LoVo (cell line): ENCODE data around the gene MPC2.
"Not testable (repeated sequence)": the region's sequence is repeated elsewhere in the genome, so short reads cannot be mapped to it uniquely, and the experiment has no call there.

Source experiments
- DNase-seq: peaks from one replicate; pipeline ENCODE4 v3.0.0-alpha.2; 2016; ENCODE audit warnings: low spot score

Gene MPC2

DNA sequence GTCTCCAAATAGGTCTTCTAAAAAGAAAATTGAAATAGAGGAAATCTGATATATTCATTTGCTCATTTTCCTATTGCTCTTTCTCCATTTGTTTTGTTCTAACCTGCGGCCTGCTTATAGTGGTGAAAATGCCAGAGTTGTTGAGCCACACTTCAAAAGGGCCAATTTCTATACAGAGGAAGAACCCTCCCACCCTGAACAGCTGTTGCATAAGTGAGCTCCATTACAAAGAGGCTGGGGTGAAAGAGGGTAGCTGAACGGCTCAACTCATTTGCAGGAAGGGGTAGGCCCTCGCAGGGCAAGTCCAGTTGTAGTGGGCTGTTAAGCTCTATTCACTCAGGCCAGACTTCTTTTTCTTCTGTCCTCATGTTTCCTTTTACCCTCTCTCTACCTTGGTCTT, 31.7 kb downstream of the MPC2 start:
- DNase-seq: no peak

DNA sequence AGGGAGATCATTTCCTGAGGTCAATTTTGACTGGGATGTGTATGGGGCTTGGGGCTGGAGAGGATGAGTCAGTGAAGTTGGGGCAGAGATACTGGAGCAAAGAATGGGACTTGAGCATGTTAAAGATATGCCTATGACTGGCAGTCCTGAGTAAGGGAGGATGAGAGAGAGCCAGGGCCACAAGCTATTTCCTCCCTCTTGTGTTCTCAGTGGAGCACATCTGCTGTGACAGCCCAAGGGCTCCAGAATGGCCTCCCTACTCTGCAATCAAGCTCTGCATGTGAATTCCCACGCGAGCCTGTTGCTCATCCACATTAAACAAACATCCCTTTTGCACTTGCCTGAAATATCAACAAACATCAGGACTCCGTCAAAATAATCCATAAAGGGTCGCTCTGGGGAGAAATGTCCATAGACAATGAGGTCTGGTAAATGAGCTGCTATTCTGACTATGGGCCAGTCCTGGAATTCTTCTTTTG, 32.2 kb downstream of the MPC2 start:
- DNase-seq: no peak

DNA sequence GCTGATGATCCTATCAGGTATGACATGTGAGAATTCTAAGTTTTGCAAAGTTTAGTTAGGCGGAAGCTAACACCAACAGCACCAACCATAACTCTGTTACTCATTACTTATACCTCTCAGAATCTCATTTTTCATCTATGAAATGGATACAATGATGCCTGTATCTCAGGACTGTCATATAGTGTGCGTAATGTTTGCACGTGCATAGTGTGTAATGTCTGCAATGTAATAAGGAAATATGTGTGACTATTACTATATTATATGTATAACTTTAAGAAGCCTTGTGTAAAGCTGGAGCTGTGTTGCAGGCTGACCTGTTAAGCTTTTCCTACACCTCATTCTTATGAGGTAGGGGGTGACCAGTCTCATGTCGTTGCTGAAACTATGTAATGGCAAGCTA, 36.0 kb downstream of the MPC2 start:
- no peak for DNase-seq

DNA sequence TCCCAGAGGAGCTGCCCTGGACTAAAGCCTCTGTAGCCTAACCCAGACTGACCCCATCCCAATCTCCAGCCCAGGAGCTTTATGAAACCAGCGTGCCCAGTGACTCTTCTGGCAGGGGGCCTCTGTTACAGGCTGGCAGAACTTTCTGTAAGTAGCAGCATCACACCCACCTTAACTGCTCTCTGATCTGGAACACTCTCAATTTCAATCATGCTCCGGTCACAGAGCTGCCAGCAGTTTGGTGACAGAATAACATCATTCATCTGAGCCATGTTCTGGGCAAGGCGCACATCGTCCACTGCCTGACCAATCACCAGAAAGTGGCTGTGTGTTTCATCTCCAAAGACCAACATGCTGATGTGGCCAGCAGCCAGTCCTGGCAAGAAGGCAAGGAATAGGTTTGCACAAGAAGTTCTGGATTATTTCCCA, 37.6 kb downstream of the MPC2 start:
- no peak for DNase-seq

DNA sequence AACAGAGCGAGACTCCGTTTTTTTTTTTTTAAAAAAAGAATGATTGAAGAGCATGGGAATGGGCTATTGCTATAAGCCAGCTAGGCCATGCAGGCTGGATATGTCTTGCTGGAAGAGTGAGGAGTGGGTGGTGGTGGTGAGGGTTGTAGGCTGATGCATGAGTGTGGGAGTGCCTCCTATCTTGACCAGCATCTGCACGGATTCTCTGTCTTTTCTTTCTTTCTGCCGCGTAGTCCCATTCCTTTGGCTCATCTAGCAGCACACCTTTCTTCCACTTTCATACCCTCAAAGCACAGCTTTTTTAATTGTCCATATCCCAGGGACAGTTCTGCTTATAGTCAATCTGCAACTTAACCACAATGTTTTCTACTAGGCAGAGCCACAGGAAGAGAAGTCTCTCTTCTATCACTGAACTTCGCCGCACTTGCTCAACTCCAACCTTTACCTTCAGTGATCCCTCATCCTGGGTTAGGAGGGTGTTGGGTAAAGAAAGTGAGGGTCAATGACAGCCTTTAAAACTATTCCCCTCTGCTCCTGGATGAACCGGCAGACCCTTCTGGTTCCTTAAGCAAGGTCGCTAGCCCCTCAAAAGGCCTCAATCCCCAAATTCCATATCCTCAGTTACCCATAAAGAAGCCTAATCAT, 38.2 kb downstream of the MPC2 start:
- no peak for DNase-seq

DNA sequence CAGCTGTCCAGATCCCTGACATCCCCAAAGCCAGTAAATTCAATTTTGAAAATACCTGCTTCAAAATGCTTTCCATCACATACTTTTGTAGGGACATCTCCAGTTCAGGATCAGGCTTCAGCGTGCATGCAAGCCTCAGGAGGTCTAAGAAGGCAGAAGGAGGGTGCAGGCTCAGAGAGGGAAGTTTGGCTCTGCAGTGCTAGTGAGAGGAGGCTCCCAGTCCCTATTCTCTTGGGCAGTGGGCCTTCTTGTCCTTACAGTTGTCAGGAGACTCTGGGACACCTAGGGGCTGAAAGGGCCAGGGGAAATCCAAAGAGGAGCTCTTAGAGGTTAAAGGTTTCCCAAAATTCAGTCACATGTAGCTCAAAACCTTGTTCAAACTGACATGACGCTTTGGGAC, 43.1 kb downstream of the MPC2 start:
- no peak for DNase-seq

DNA sequence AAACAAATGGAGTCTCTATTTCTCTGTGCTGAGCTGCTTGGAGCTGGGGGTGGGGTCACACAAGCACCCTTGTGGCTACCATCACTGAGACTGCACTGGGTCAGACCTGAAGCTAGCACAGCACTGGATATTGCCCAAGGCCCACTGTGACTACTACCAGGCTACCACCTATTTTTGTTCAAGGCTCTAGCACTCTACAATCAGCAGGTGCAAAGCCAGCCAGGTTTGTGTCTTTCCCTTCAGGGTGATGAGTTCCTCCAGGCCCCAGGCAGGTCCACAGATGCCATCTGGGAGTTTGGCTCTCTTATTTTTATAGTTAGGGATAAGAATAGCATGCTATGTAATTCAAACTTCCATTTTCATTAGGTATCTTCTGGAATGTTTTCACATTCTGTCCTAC, 46.5 kb downstream of the MPC2 start:
- no peak for DNase-seq

DNA sequence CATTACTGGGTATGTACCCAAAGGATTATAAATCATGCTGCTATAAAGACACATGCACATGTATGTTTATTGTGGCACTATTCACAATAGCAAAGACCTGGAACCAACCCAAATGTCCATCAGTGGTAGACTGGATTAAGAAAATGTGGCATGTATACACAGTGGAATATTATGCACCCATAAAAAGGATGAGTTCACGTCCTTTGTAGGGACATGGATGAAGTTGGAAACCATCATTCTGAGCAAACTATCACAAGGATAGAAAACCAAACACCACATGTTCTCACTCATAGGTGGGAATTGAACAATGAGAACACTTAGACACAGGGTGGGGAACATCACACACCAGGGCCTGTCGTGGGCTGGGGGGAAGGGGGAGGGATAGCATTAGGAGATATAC, 49.7 kb downstream of the MPC2 start:
- DNase-seq: not testable (repeated sequence)

DNA sequence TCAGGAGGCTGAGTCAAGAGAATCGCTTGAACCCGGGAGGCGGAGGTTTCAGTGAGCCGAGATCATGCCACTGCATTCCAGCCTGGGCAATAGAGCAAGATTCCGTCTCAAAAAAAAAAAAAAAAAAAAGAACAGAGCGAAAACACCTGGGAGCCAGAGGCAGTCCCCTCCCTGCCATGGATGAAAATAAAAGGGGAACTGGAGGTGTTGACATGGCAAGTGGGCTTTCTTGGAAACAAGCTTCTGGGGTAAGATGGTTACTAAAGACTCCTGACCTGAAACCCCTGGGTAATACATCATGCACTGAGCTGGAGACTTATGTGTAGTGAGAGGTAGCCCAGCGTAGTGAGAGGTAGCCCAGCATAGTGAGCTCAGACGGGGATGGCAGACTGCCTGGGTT, 54.5 kb downstream of the MPC2 start:
- DNase-seq: no peak

DNA sequence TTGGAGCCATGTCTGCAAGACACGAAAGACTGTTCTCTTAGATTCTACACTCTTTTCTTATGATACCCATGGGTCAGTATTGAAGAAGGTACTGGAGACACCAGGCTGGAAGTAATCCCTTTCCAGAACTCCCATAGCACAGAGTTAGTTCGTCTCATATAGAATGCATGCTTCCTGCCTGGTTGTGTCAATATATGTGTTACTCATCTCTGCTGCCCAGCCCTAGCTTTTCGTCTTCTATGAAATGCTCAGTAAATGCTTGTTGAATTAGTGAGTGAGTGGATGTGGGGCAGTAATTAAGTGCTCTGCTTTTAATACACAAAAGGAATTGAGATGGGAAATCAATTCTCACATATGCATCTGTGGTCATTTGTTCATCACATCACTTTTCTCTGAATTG, 55.1 kb downstream of the MPC2 start:
- DNase-seq: no peak

DNA sequence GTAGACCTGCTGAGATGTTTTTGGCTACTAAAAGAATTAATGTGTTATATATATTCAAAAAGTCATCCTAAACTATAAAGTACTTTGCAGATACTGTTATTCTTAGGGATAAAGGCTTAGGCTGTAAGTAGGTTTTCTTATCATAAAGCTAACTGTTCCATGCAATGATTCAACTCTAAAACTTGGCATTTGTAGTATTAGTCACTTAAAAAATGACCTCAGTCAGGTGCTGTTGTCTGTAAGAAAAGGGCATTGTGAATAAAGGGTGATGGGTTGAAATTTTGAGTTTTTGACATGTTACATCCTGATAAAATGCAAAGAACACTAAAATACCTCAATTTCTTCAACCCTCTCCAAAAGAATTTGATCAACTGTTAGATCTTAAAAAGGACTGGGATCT, 55.8 kb downstream of the MPC2 start:
- DNase-seq: no peak

DNA sequence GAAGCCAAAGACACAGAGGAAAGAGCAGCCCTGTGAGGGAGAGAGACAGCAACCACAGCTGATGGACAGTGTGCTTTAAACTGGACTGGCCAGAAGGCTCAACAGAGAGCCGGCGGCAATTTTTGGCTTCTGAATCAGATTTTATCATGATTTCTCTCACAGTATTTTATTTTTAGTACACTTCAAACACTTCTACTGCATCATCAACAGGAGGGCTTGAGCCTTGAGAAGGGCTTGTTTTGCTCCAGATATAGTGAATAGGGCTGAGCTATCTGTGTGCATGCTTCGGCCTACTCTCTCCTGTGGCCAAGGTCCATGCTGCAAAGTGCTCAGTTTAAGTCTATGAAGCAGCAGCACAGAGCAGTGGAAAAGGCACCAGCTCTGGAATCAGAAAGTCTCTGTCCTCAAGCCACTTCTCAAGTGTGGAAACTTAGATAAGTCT, 56.3 kb downstream of the MPC2 start:
- DNase-seq: no peak

DNA sequence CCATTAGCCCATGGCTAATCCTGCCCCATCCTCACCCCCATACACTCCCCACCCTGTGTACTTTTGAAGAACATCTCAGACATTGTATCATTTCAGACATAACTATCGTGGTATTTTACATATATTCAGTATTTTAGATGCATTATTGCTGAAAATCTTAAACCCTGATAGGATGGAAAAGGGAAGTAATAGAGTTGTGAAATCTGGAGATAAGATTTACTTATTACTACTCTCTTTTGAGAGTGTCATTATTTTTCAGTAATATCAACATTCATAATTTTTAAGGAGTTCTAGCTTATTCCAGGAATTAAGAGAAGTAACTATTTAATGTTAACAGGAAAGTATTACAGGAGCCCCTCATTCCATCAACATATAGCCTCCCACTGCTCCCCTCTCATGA, 57.4 kb downstream of the MPC2 start:
- no peak for DNase-seq

DNA sequence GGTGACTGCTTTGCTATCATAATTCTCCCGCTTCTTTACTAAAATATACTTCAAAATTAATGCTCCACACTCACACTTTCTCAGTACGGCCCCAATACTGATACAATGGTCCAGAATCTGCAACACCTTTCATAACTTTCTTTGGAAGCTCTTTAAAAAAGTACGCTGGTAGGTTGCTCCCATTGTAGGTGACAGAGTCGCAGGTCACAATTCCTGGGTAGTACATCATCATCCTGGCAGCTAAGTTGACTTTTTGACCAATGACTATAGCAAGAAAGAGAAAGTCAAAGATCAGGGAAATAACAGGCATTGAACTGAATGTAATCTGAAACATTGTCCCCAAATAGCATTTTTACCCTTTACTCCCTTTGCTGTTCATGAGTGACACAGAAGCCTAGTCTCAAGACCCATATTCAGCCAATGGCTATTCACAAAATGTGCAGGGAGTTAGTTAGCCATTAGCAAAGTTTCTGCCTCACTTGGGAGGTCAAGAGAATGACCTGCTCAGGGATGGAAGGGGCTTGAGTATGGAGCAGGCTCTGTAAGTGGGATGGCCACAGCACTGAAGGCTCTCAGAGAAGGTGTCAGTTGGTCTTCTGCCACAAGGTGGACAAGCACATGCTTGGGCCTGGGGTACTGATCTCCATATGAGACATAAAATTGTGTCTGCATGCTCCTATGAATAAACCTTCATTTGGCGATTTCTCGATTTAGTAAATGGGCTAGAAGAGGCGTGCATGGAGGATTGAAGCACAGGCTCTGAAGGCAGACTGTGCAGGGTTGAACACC, 58.3 kb downstream of the MPC2 start:
- DNase-seq: no peak

DNA sequence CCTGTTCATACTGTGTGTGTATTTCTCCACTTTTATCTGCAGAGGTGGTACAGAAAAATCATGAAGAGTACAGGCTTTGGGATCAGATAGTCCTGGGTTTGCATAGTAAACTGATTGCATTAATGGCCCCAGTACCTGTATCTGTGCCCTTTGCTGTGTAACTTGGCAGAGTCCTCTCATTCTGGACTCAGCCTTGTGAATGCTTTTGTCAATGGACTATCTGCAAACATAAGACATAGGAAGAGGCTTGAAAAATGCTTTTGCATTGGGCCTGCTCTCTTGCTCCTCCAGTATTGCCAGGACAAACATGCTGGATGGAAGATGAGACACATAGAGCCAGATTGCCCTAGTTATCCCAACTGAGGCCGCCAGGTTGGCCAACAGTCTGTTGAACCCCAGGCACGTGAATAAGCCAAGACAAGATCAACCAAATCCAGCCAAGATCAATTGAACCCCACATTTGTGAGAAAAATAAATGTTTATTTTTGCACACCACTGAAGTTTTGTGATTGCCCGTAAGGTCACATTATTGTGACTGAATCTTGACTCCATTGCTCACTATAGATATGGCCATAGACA, 60.2 kb downstream of the MPC2 start:
- DNase-seq: no peak

DNA sequence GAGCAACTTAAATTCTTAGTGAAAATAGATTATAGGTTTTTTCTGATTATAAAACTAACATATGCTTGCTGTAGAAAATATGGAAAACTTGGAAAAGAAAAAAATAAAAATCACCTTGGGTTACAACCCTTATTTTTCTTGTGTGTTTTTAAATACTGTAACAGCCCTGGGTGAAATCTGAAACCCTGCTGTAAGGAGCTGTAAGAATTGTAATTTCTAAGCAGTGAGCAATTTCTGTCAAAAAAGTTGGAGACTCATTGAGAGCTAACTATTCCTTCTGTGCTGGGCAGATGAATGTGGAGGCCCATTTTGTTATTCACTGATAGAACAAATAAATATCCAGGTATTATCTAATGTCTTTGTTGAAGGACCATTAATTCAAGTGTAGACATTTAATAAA, 65.5 kb downstream of the MPC2 start:
- no peak for DNase-seq

DNA sequence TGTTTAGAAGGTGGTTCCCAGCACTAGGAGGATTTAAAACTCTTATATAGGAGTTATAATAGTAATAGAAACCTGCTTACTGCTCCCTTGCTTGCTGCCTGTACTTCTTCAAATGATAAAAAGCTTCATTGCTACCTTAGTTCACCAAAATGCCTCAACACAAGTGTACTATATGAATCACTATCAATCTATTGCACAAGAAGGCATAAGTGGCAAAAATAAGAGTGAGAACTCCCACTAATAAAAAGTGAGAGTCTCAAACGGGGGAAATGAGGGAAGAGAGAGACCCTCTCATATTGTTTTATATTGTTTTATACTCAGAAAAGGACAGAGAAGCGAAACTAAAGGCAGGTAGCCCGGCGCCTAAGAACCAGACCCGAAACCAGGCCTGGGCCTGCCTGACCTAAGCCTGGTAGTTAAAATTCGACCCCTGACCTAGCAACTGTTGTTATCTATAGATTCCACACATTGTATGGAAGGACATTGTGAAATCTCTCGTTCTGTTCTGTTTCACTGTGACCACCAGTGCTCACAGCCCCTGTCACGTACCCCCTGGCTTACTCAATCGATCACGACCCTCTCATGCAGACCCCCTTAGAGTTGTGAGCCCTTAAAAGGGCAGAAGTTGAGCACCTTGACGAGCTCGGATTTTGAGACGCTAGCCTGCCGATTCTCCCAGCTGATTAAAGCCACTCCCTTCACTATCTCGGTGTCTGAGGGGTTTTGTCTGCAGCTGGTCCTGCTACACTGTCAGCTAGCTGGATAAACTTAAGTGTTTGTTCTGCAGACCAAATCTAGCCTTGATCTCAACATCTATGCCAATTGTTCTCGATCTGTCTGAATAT, 67.5 kb downstream of the MPC2 start:
- DNase-seq: not testable (repeated sequence)

DNA sequence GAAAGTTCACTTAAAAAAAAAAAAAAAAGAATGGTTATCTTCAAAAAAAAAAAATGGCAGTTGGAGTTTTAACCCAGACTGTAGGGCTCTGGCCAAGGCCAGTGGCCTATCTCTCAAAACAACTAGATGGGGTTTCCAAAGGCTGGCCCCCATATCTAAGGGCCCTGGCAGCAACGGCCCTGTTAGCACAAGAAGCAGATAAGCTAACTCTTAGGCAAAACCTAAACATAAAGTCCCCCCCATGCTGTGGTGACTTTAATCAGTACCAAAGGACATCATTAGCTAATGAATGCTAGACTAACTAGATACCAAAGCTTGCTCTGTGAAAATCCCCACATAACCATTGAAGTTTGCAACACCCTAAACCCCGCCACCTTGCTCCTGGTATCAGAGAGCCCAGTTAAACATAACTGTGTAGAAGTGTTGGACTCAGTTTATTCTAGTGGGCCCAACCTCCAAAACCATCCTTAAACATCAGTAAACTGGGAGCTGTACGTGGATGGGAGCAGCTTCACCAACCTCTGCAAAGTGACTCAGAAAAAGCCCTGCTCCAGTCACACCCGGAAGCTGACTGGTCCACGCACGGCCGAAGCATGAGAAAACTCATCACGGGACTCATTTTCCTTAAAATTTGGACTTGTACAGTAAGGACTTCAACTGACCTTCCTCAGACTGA, 70.0 kb downstream of the MPC2 start:
- not testable (repeated sequence) for DNase-seq
